ENCODE results near the gene KRT82.

The KRT82 gene

GRCh38 chr12:52355176-52355575, 51.0 kb downstream of the KRT82 start:
- TF ChIP-seq POLR2AphosphoS5 (IDR thresholded peaks at IDR 0.05; ENCODE audit: low read depth, low read length) (no peak), SIN3A (IDR thresholded peaks at IDR 0.05; ENCODE audit: borderline replicate concordance, insufficient read depth, low read length) (no peak), TAF1 (IDR thresholded peaks at IDR 0.05; ENCODE audit: borderline replicate concordance, insufficient read depth, low read length) (no peak), FOXP2 (optimal IDR thresholded peaks at IDR 0.05; ENCODE audit: borderline replicate concordance, extremely low read depth, extremely low read length, insufficient read depth) (no peak), REST (IDR thresholded peaks at IDR 0.05; ENCODE audit: insufficient read depth in 1 of 2, low read depth in 2 of 2, low read length in 2 of 2) (no peak)

GRCh38 chr12:52354200-52354599, 51.9 kb downstream of the KRT82 start:
- TF ChIP-seq FOXP2 (optimal IDR thresholded peaks at IDR 0.05; ENCODE audit: borderline replicate concordance, extremely low read depth, extremely low read length, insufficient read depth) (no peak), REST (IDR thresholded peaks at IDR 0.05; ENCODE audit: insufficient read depth in 1 of 2, low read depth in 2 of 2, low read length in 2 of 2) (no peak), POLR2AphosphoS5 (IDR thresholded peaks at IDR 0.05; ENCODE audit: low read depth, low read length) (no peak), SIN3A (IDR thresholded peaks at IDR 0.05; ENCODE audit: borderline replicate concordance, insufficient read depth, low read length) (no peak), TAF1 (IDR thresholded peaks at IDR 0.05; ENCODE audit: borderline replicate concordance, insufficient read depth, low read length) (no peak)

- no peak for TF ChIP-seq POLR2AphosphoS5 (IDR thresholded peaks at IDR 0.05; ENCODE audit: low read depth, low read length)
- TF ChIP-seq SIN3A (IDR thresholded peaks at IDR 0.05; ENCODE audit: borderline replicate concordance, insufficient read depth, low read length): no peak
- no peak for TF ChIP-seq FOXP2 (optimal IDR thresholded peaks at IDR 0.05; ENCODE audit: borderline replicate concordance, extremely low read depth, extremely low read length, insufficient read depth)
- TF ChIP-seq TAF1 (IDR thresholded peaks at IDR 0.05; ENCODE audit: borderline replicate concordance, insufficient read depth, low read length): no peak
- no peak for TF ChIP-seq REST (IDR thresholded peaks at IDR 0.05; ENCODE audit: insufficient read depth in 1 of 2, low read depth in 2 of 2, low read length in 2 of 2)
Observed at GRCh38 chr12:52353766-52354165, 52.4 kb downstream of the KRT82 start.

- TF ChIP-seq SIN3A (IDR thresholded peaks at IDR 0.05; ENCODE audit: borderline replicate concordance, insufficient read depth, low read length): no peak
- TF ChIP-seq TAF1 (IDR thresholded peaks at IDR 0.05; ENCODE audit: borderline replicate concordance, insufficient read depth, low read length): no peak
- no peak for TF ChIP-seq FOXP2 (optimal IDR thresholded peaks at IDR 0.05; ENCODE audit: borderline replicate concordance, extremely low read depth, extremely low read length, insufficient read depth)
Observed at GRCh38 chr12:52352951-52353350, 53.2 kb downstream of the KRT82 start.

- no peak for TF ChIP-seq REST (IDR thresholded peaks at IDR 0.05; ENCODE audit: insufficient read depth in 1 of 2, low read depth in 2 of 2, low read length in 2 of 2)
- TF ChIP-seq POLR2AphosphoS5 (IDR thresholded peaks at IDR 0.05; ENCODE audit: low read depth, low read length): no peak
- TF ChIP-seq TAF1 (IDR thresholded peaks at IDR 0.05; ENCODE audit: borderline replicate concordance, insufficient read depth, low read length): no peak
- no peak for TF ChIP-seq FOXP2 (optimal IDR thresholded peaks at IDR 0.05; ENCODE audit: borderline replicate concordance, extremely low read depth, extremely low read length, insufficient read depth)
- no peak for TF ChIP-seq SIN3A (IDR thresholded peaks at IDR 0.05; ENCODE audit: borderline replicate concordance, insufficient read depth, low read length)
Observed at GRCh38 chr12:52351196-52352059, 54.7 kb downstream of the KRT82 start.
